ENCODE data around the gene TOMM40L.
"Not testable (repeated sequence)": the region's sequence is repeated elsewhere in the genome, so short reads cannot be mapped to it uniquely, and the experiment has no call there.

TOMM40L gene

DNA sequence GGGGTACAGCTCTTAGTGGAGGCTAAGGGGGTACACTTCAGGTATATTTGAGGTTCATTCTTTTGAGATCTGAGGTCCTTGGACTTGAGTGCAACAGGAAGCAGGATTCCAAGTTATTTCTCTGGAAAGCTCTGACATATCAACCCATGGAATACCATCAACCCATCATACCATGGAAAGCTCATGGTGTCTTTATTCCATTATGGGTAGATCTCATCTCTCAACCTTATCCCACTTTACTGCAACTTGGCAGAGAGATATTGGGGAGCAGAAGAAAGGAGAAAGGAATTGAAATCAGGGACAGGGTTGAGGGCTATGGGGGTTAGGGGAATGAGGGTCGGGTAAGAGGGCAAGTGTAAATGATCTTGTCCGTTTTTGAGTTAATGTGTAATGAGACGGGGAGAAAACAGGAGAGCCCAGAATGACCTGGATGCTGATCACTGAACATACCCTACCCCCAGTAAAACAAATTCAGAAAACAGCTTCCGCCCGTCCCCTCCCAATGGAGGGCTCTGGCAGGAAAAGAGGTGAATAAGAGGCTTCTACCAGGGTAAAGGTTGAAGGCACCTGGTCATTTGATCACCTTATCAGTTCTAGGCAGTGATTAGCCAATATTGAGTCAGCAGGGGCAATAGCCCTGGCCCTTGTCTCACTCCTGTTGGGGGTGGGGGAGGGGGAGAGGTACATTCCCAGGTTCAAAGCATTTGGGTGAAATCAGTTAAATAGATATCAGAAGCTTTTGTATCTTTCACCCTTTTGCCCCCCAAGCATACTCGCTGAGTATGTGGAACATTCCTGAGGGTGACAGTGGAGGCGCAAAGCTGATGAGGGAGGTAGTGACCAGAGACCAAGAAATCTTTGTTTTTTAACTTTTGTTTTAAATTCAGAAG lies 1.8 kb upstream of the TOMM40L start:
- Histone ChIP-seq H3K9me3 (ENCODE audit: insufficient read depth, low read length) (no peaks in the 10 kb centered on the region), H3K4me1 (ENCODE audit: insufficient read depth, insufficient read length) (peaks cover 16% of the 10 kb centered on the region), H3K27me3 (ENCODE audit: insufficient read depth, insufficient read length) (no peaks in the 10 kb centered on the region), H3K9ac (ENCODE audit: insufficient read length, low read depth) (no peak overlapping the region), H3K4me3 (ENCODE audit: insufficient read length, low read depth) (no peak overlapping the region), H3K36me3 (ENCODE audit: insufficient read depth, insufficient read length, low read length) (peaks cover 16% of the 10 kb centered on the region)
- DNase-seq (ENCODE audit: low read depth, low spot score), result no peak
- TF ChIP-seq ZNF274 (IDR thresholded peaks at IDR 0.05; ENCODE audit: low read depth, low read length) (no peak), SUZ12 (IDR thresholded peaks at IDR 0.05; ENCODE audit: extremely low read depth, insufficient read depth, insufficient read length) (no peak), YY1 (IDR thresholded peaks at IDR 0.05; ENCODE audit: insufficient read depth, insufficient read length) (no peak)

DNA sequence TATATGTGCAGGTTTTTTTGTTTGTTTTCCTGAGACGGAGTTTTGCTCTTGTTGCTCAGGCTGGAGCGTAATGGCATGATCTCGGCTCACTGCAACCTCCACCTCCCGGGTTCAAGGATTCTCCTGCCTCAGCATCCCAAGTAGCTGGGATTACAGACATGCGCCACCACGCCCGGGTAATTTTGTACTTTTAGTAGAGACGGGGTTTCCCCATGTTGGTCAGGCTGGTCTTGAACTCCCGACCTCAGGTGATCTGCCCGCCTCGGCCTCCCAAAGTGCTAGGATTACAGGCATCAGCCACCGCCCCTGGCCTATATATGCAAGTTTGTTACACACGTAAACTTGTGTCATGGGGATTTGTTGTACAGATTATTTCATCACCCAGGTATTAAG lies 1.2 kb upstream of the TOMM40L start:
- not testable (repeated sequence) for H3K4me3 ChIP-seq (ENCODE audit: insufficient read length, low read depth); H3K27me3 ChIP-seq (ENCODE audit: insufficient read depth, insufficient read length); DNase-seq (ENCODE audit: low read depth, low spot score)

DNA sequence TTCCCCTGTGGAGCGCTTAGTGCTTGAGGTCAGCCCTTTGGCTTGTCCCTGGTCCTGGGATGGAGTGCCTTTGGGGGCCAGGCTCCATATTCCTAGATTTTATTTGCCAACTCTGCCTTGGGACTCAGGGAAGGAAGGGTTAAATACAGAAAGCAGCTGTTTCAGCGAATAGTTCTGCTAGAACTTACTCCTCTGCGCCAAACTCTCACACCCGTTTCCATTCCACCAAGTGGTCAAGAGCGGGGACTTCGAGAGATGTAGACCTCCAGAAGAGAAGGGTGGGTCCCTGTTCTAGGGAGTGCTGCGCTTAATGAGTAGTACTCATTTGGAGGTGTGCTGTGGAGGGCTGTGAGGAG lies 704 bp upstream of the TOMM40L start:
- H3K4me1 ChIP-seq (ENCODE audit: insufficient read depth, insufficient read length), result peaks cover 16% of the 10 kb centered on the region
- H3K9ac ChIP-seq (ENCODE audit: insufficient read length, low read depth), result no peak overlapping the region
- peaks cover 27% of the 10 kb centered on the region for H3K36me3 ChIP-seq (ENCODE audit: insufficient read depth, insufficient read length, low read length)
- TF ChIP-seq YY1 (IDR thresholded peaks at IDR 0.05; ENCODE audit: insufficient read depth, insufficient read length), result no peak
- no peak for TF ChIP-seq ZNF274 (IDR thresholded peaks at IDR 0.05; ENCODE audit: low read depth, low read length)
- no peak for TF ChIP-seq SUZ12 (IDR thresholded peaks at IDR 0.05; ENCODE audit: extremely low read depth, insufficient read depth, insufficient read length)
- H3K27me3 ChIP-seq (ENCODE audit: insufficient read depth, insufficient read length), result no peaks in the 10 kb centered on the region
- H3K9me3 ChIP-seq (ENCODE audit: insufficient read depth, low read length), result no peaks in the 10 kb centered on the region
- H3K4me3 ChIP-seq (ENCODE audit: insufficient read length, low read depth), result no peak overlapping the region
- no peak for DNase-seq (ENCODE audit: low read depth, low spot score)

More for the DNA sequence above, 1.2 kb upstream of the TOMM40L start:
- not testable (repeated sequence) for H3K9me3 ChIP-seq (ENCODE audit: insufficient read depth, low read length); H3K9ac ChIP-seq (ENCODE audit: insufficient read length, low read depth)
- Histone ChIP-seq H3K36me3 (ENCODE audit: insufficient read depth, insufficient read length, low read length) (peaks cover 23% of the 10 kb centered on the region), H3K4me1 (ENCODE audit: insufficient read depth, insufficient read length) (peaks cover 16% of the 10 kb centered on the region)

DNA sequence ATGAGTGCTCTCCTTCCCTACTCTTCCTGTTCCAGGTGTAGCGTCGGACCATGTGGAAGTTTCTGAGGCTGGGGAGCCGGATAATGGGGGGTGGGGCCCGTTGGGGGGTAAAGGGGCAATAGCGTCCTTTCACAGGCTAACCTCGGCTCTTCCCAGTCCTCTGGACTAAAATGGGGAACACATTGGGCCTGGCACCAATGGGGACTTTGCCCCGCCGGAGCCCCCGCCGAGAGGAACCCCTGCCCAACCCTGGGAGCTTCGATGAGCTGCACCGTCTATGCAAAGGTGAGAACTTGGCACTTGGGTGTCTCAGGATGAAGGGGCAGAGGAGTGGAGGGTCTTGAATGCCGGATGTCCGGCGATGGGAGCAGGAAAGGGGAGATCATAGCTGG lies 456 bp downstream of the TOMM40L start:
- TF ChIP-seq ZNF274 (IDR thresholded peaks at IDR 0.05; ENCODE audit: low read depth, low read length) (no peak), YY1 (IDR thresholded peaks at IDR 0.05; ENCODE audit: insufficient read depth, insufficient read length) (no peak), SUZ12 (IDR thresholded peaks at IDR 0.05; ENCODE audit: extremely low read depth, insufficient read depth, insufficient read length) (no peak)
- peaks cover 16% of the 10 kb centered on the region for H3K4me1 ChIP-seq (ENCODE audit: insufficient read depth, insufficient read length)
- no peak for DNase-seq (ENCODE audit: low read depth, low spot score)
- peak overlapping the region; percentile 79 for H3K4me3 ChIP-seq (ENCODE audit: insufficient read length, low read depth)
- peaks cover 30% of the 10 kb centered on the region for H3K36me3 ChIP-seq (ENCODE audit: insufficient read depth, insufficient read length, low read length)
- no peaks in the 10 kb centered on the region for H3K9me3 ChIP-seq (ENCODE audit: insufficient read depth, low read length)
- H3K9ac ChIP-seq (ENCODE audit: insufficient read length, low read depth), result peak overlapping the region; percentile 81
- no peaks in the 10 kb centered on the region for H3K27me3 ChIP-seq (ENCODE audit: insufficient read depth, insufficient read length)

DNA sequence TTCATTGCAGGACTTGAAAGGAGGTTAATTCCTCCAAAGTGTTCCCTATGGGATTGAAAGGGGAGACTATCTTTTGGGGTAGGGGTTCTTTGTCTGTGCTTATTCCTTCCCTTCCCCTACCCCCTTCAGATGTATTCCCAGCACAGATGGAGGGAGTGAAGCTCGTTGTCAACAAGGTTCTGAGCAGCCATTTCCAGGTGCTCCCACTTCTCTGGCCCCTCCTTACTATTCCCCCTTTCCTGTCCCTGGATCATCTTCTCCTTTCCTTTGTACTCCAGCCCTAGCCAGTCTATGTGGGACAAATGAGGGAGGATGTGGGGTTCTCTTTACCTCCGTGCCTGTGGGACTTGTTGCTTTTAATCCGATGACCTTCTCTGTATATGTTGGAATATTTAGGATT lies 899 bp downstream of the TOMM40L start:
- H3K9ac ChIP-seq (ENCODE audit: insufficient read length, low read depth), result peak overlapping the region; percentile 81

GRCh38 chr1:161227196-161227871 lies 1.5 kb downstream of the TOMM40L start:
- TF ChIP-seq ZNF274 (IDR thresholded peaks at IDR 0.05; ENCODE audit: low read depth, low read length) (no peak), SUZ12 (IDR thresholded peaks at IDR 0.05; ENCODE audit: extremely low read depth, insufficient read depth, insufficient read length) (no peak), YY1 (IDR thresholded peaks at IDR 0.05; ENCODE audit: insufficient read depth, insufficient read length) (no peak)
- Histone ChIP-seq H3K4me1 (ENCODE audit: insufficient read depth, insufficient read length) (peaks cover 16% of the 10 kb centered on the region), H3K36me3 (ENCODE audit: insufficient read depth, insufficient read length, low read length) (peaks cover 30% of the 10 kb centered on the region), H3K4me3 (ENCODE audit: insufficient read length, low read depth) (no peak overlapping the region), H3K9ac (ENCODE audit: insufficient read length, low read depth) (peak overlapping the region; percentile 81), H3K9me3 (ENCODE audit: insufficient read depth, low read length) (no peaks in the 10 kb centered on the region), H3K27me3 (ENCODE audit: insufficient read depth, insufficient read length) (no peaks in the 10 kb centered on the region)
- DNase-seq (ENCODE audit: low read depth, low spot score), result peak; percentile 76

More for the DNA sequence above, 899 bp downstream of the TOMM40L start:
- peak overlapping the region; percentile 79 for H3K4me3 ChIP-seq (ENCODE audit: insufficient read length, low read depth)
- H3K4me1 ChIP-seq (ENCODE audit: insufficient read depth, insufficient read length), result peaks cover 16% of the 10 kb centered on the region
- TF ChIP-seq YY1 (IDR thresholded peaks at IDR 0.05; ENCODE audit: insufficient read depth, insufficient read length) (no peak), ZNF274 (IDR thresholded peaks at IDR 0.05; ENCODE audit: low read depth, low read length) (no peak), SUZ12 (IDR thresholded peaks at IDR 0.05; ENCODE audit: extremely low read depth, insufficient read depth, insufficient read length) (no peak)
- DNase-seq (ENCODE audit: low read depth, low spot score), result no peak
- peaks cover 30% of the 10 kb centered on the region for H3K36me3 ChIP-seq (ENCODE audit: insufficient read depth, insufficient read length, low read length)
- no peaks in the 10 kb centered on the region for H3K9me3 ChIP-seq (ENCODE audit: insufficient read depth, low read length)
- no peaks in the 10 kb centered on the region for H3K27me3 ChIP-seq (ENCODE audit: insufficient read depth, insufficient read length)

- peaks cover 16% of the 10 kb centered on the region for H3K4me1 ChIP-seq (ENCODE audit: insufficient read depth, insufficient read length)
- no peaks in the 10 kb centered on the region for H3K27me3 ChIP-seq (ENCODE audit: insufficient read depth, insufficient read length)
- no peak for DNase-seq (ENCODE audit: low read depth, low spot score)
- peaks cover 30% of the 10 kb centered on the region for H3K36me3 ChIP-seq (ENCODE audit: insufficient read depth, insufficient read length, low read length)
- H3K4me3 ChIP-seq (ENCODE audit: insufficient read length, low read depth), result no peak overlapping the region
- TF ChIP-seq ZNF274 (IDR thresholded peaks at IDR 0.05; ENCODE audit: low read depth, low read length), result no peak
- TF ChIP-seq YY1 (IDR thresholded peaks at IDR 0.05; ENCODE audit: insufficient read depth, insufficient read length), result no peak
- no peak for TF ChIP-seq SUZ12 (IDR thresholded peaks at IDR 0.05; ENCODE audit: extremely low read depth, insufficient read depth, insufficient read length)
- no peak overlapping the region for H3K9ac ChIP-seq (ENCODE audit: insufficient read length, low read depth)
- no peaks in the 10 kb centered on the region for H3K9me3 ChIP-seq (ENCODE audit: insufficient read depth, low read length)
These were observed 2.2 kb downstream of the TOMM40L start for GRCh38 chr1:161228032-161228431.
